Progenitor cell of endocrine pancreas (in vitro differentiated cells): ENCODE measurements around the gene SNX9. TPM values are rescaled to one million over a fixed set of nuclear protein-coding genes. Genes with fewer than 3 reads are reported as not detected.

ENCODE experiments used
- DNase-seq: peaks from one replicate; pipeline ENCODE4 v3.0.0; 2021; ENCODE audit warnings: low spot score; ENCODE audit not compliant: unreplicated experiment
- H3K27ac Mint-ChIP-seq: 2 replicates; pipeline ENCODE4 v1.8.0; 2021; ENCODE audit warnings: mild to moderate bottlenecking, moderate library complexity, mixed read lengths
- H3K27me3 Mint-ChIP-seq: 2 replicates; pipeline ENCODE4 v1.8.0; 2021; ENCODE audit warnings: mixed read lengths
- H3K36me3 Mint-ChIP-seq: 2 replicates; pipeline ENCODE4 v1.8.0; 2022; ENCODE audit warnings: mixed read lengths; ENCODE audit not compliant: insufficient read depth
- H3K4me1 Mint-ChIP-seq: 2 replicates; pipeline ENCODE4 v1.8.0; 2021; ENCODE audit warnings: low read depth, mixed read lengths
- H3K4me3 Mint-ChIP-seq: 2 replicates; pipeline ENCODE4 v1.8.0; 2021; ENCODE audit warnings: low read depth, mild to moderate bottlenecking, moderate library complexity, mixed read lengths
- H3K9me3 Mint-ChIP-seq: 2 replicates; pipeline ENCODE4 v1.8.0; 2021; ENCODE audit warnings: low read depth, mixed read lengths
- total RNA-seq: library from RNA; stranded (reverse); gene quantifications from 2 replicates; pipeline ENCODE4 v1.2.1, GENCODE V29; 2021
- TF ChIP-seq, protein P1 (sequence below): fragments of 200-600 bp; sonication (generic); IDR thresholded peaks from one replicate; pipeline ENCODE4 v1.5.0; 2021; ENCODE audit warnings: antibody characterized with exemption, mild to moderate bottlenecking; ENCODE audit not compliant: unreplicated experiment

SNX9 gene
- total RNA-seq, 1 donor from 2014 or later, result 29.3 TPM

DNA sequence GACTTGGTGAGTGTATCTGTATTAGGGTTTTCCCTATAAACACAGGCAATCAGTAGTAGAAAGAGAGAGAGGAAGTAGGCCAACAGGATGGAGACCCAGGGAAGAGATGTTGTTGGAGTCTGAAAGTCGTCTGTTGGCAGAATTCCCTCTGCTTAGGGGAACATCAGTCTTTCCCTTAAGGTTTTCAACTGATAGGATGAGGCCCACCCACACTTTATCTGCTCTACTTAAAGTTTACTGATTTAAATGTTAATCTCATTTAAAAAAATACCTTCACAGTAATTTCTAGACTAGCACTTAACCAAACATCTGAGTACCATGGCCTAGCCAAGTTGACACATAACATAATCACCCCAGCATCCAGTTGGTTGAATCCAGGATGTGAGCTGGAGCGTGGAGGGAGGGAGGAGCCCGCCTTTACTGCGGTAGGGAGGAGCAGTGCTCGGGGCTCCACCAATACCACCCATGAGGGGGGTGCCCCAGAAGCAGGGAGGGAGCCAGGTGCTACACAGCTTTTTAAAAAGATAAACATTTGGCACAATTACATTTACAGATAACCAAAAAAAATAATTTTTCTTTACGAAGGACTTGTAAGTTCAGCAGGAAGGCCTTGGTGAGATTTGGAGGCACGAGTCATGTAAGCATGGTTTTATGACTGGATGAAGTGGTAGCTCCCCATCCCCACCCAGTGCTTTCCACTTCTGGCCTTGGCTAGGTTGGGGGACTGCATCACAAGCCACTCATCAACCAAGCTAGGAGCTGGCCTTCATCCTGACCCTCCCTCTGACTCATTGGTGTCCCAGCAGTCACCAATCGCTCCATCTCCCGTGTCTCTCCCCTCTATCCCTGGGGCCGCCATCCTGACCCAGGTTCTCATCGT is 18.4 kb upstream of the SNX9 start:
- no peak for DNase-seq
- no peaks in the 10 kb centered on the region for H3K36me3 Mint-ChIP-seq
- TF ChIP-seq, protein P1, sequence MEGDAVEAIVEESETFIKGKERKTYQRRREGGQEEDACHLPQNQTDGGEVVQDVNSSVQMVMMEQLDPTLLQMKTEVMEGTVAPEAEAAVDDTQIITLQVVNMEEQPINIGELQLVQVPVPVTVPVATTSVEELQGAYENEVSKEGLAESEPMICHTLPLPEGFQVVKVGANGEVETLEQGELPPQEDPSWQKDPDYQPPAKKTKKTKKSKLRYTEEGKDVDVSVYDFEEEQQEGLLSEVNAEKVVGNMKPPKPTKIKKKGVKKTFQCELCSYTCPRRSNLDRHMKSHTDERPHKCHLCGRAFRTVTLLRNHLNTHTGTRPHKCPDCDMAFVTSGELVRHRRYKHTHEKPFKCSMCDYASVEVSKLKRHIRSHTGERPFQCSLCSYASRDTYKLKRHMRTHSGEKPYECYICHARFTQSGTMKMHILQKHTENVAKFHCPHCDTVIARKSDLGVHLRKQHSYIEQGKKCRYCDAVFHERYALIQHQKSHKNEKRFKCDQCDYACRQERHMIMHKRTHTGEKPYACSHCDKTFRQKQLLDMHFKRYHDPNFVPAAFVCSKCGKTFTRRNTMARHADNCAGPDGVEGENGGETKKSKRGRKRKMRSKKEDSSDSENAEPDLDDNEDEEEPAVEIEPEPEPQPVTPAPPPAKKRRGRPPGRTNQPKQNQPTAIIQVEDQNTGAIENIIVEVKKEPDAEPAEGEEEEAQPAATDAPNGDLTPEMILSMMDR, result no peak
- H3K9me3 Mint-ChIP-seq, result no peaks in the 10 kb centered on the region
- H3K4me3 Mint-ChIP-seq, result no peak overlapping the region
- no peaks in the 10 kb centered on the region for H3K4me1 Mint-ChIP-seq
- no peaks in the 10 kb centered on the region for H3K27me3 Mint-ChIP-seq
- H3K27ac Mint-ChIP-seq, result no peak overlapping the region

DNA sequence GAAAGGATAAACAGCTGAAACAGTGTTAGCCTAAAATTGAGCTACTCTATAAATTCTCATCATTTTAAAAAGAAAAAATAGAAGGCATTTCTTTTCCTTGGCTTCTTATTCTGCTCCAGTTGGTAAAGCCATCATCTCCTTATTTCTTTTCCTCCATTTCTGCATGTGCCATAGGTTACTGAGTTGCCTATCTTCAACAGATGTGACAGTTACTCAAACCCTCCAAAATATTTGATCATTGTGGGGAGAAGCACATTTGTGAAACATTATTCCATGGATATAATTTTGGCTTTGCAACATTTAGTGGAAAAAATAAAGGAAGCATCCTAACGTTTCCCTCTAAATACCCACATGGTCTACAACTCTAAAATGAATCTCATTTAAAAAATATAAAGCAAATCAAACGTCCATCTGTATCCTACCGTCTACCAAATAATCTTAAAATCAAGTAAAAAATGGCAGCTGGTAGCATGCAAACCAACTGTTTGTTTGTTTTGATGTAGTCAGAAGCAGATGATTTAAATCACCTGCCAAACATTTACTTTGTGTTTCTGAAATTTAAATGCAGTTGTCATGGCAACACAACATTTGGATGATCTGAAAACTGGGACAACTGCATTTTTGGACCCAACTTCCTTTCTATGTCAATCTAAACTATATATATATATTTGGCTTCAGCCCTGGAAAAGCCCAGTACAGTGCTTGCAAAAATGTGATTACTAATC is 16.8 kb upstream of the SNX9 start:
- Mint-ChIP-seq H3K4me1 (no peaks in the 10 kb centered on the region), H3K27me3 (no peaks in the 10 kb centered on the region), H3K36me3 (no peaks in the 10 kb centered on the region), H3K4me3 (no peak overlapping the region), H3K9me3 (no peaks in the 10 kb centered on the region), H3K27ac (no peak overlapping the region)
- no peak for DNase-seq
- TF ChIP-seq, protein P1, result no peak

DNA sequence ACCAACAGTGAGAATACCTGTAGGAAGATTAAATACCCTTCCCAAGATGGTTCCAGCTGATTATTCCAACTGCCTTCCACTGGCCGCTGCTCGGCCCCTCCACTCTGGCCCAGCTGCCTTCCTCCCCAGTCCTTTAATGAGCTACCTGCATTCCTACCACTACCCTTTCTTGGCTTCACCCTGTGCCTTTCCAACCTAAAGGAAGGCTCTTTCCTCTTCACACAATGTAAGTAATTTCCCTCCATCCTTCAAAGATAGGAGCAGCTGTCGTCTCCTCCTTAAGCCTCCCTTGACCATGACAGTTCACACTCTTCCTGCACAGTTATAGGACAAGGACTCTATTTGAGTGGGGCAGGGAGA is 16.2 kb upstream of the SNX9 start:
- Mint-ChIP-seq H3K4me1 (no peaks in the 10 kb centered on the region), H3K9me3 (peaks cover 1% of the 10 kb centered on the region), H3K27ac (no peak overlapping the region), H3K27me3 (no peaks in the 10 kb centered on the region), H3K4me3 (no peak overlapping the region), H3K36me3 (no peaks in the 10 kb centered on the region)
- TF ChIP-seq, protein P1, result no peak
- DNase-seq, result no peak

DNA sequence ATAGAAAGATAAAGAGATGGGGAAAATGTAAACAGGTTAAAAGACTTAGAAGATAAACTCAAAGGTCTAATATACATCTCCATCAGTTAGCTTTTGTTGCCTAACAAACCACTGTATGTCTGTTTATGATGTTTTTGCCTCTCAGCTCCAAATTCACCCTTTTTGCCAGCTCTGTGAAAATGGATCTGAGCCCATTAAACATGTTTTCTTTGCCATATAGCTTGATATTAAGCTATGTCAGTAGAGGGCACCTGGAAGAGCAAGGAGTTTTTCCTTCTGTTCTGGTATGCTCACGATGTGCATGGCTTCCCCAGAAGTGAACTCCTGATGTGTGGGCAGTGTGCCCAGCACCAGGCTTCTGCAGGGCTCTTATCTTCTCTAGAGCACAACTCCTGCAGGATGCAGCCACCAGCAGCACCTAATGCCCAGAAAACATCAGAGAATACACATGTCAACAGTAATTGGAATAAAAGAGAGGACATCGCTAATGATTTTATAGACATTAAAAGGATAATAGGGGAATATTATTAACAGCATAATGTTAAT is 14.6 kb upstream of the SNX9 start:
- H3K27me3 Mint-ChIP-seq, result no peaks in the 10 kb centered on the region
- TF ChIP-seq, protein P1, result no peak
- H3K36me3 Mint-ChIP-seq, result no peaks in the 10 kb centered on the region
- peaks cover 4% of the 10 kb centered on the region for H3K9me3 Mint-ChIP-seq
- no peak overlapping the region for H3K4me3 Mint-ChIP-seq
- H3K27ac Mint-ChIP-seq, result no peak overlapping the region
- DNase-seq, result no peak
- H3K4me1 Mint-ChIP-seq, result no peaks in the 10 kb centered on the region

DNA sequence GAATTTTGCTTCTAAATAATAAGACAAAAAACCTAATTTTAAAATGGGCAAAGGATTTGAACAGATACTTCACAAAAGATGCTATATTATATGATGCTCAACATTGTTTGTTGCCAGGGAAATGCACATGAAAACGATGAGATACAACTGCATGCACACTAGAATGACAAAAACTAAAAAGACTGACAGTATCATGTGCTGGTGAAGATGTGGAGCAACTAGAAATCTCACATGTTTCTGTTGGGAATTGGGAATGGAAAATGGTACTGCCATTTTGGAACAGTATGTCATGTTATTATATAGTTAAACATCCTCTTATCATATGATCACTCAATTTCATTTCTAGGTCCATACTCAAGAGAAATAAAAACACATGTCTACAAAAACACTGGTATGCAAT is 13.4 kb upstream of the SNX9 start:
- Mint-ChIP-seq H3K36me3 (no peaks in the 10 kb centered on the region), H3K9me3 (peaks cover 4% of the 10 kb centered on the region), H3K27ac (no peak overlapping the region), H3K4me3 (no peak overlapping the region), H3K4me1 (no peaks in the 10 kb centered on the region), H3K27me3 (no peaks in the 10 kb centered on the region)
- DNase-seq, result no peak
- TF ChIP-seq, protein P1, result no peak
